Left ventricle myocardium inferior (tissue), 1 donor: ENCODE results near the gene P2RY11. TPM values are rescaled to one million over a fixed set of nuclear protein-coding genes. Genes with fewer than 3 reads are reported as not detected.

Experiments used
- DNase-seq: peaks from one replicate; pipeline ENCODE4 v3.0.0-alpha.2; 2020
- H3K27ac ChIP-seq: fragments of 200-600 bp; replicated peaks from 2 replicates; pipeline ENCODE4 v1.8.0; 2021
- H3K27me3 ChIP-seq: fragments of 200-600 bp; 2 replicates; pipeline ENCODE4 v1.8.0; 2021; ENCODE audit warnings: low read depth
- H3K36me3 ChIP-seq: fragments of 200-600 bp; 2 replicates; pipeline ENCODE4 v1.8.0; 2021
- H3K4me1 ChIP-seq: fragments of 200-600 bp; 2 replicates; pipeline ENCODE4 v1.8.0; 2021
- H3K4me3 ChIP-seq: fragments of 200-600 bp; 2 replicates; pipeline ENCODE4 v1.8.0; 2021; ENCODE audit warnings: mild to moderate bottlenecking, moderate library complexity
- H3K9me3 ChIP-seq: fragments of 200-600 bp; replicated peaks from 2 replicates; pipeline ENCODE4 v1.8.0; 2021
- CTCF ChIP-seq: fragments of 200-600 bp; IDR thresholded peaks from 2 replicates; pipeline ENCODE4 v1.8.0; 2021; ENCODE audit warnings: antibody characterized with exemption, mild to moderate bottlenecking, borderline replicate concordance
- intact Hi-C: fragments of 100-400 bp; cut with micrococcal nuclease; formaldehyde crosslinking; loops from one replicate; pipeline ENCODE4 v1.11.0; 2022
- total RNA-seq: library from RNA; stranded (reverse); fragmentation: NEBNext Ultra II Directional; extraction: Animal tissue kit (Norgen Biotek cat#: 25700); gene quantifications from one replicate; pipeline ENCODE4 v1.2.1, GENCODE V29; 2021
- donor health status: DM: no; HTN: yes; CAD: no; lungs with severe emphysema.

Gene P2RY11
- total RNA-seq, 1 donor from 2014 or later: 4.1 TPM

DNA sequence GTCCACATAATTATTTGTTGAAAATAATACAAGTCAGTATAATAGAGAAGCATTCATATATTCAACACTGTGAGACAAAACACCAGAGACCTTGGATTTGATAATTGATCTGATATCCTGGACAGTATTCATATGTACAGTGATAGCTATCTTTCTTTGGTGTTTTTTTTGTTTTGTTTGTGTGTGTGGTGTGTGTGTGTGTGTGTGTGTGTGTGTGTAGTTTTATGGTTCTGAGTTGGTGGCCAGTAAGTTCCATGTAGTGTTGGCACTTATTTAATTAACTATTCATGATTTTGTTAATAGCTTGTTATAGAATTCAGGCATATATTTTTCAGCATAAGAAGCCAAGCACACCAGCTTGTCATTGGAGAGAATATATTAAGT is 7.4 kb upstream of the P2RY11 start:
- peaks cover 25% of the 10 kb centered on the region for H3K4me1 ChIP-seq
- H3K4me3 ChIP-seq: no peak overlapping the region
- intact Hi-C loops: no loop called here
- TF ChIP-seq CTCF: no peak
- H3K36me3 ChIP-seq: peaks cover 20% of the 10 kb centered on the region
- no peak overlapping the region for H3K27ac ChIP-seq
- no peak for DNase-seq
- H3K27me3 ChIP-seq: no peaks in the 10 kb centered on the region
- no peaks in the 10 kb centered on the region for H3K9me3 ChIP-seq

DNA sequence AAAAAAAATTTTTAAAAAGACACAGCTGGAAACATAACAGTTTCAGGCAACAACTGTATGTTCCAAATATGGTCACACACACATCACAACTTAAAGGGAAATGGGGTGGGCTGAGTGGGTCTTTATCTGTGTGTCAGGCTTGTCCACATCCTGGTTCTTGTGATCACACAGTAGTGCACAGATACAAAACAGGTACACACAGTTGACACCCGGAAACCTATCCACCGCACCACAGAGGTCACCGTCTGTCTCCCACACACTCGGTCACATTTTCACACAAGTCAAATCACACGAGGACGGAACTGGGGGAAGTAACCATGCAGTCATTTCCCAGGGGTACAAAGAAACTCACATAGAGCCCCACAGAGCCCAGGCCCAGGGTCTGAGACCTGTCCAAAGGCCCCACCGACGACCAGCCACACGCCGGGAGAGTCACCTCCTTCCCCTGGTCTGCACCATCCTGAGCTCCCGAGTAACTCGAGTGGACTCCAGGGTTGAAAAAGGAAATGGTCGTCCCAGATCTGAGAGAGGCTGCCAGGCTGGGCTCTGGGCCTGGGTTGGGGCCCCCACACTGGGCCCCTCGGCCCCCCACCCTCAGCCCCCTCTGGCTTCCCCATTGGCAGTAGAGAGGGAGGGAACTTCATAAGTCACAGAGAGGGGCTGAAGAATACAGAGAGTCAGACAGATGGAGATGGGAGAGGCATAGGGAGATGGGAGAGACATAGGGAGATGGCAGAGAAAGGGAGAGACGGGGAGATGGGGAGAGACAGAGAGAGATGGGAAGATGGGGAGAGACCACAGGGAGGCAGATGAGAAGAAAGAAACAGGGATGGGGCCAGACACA is 6.6 kb upstream of the P2RY11 start:
- intact Hi-C loops: no loop called here
- Histone ChIP-seq H3K4me1 (peaks cover 25% of the 10 kb centered on the region), H3K27me3 (no peaks in the 10 kb centered on the region), H3K36me3 (peaks cover 27% of the 10 kb centered on the region), H3K27ac (no peak overlapping the region), H3K4me3 (no peak overlapping the region), H3K9me3 (no peaks in the 10 kb centered on the region)
- no peak for DNase-seq
- no peak for TF ChIP-seq CTCF

GRCh38 chr19:10105509-10106099 is 5.9 kb upstream of the P2RY11 start:
- peak overlapping the region; percentile 89 for H3K27ac ChIP-seq
- peak overlapping the region; percentile 99 for H3K4me3 ChIP-seq
- no peak for DNase-seq
- H3K36me3 ChIP-seq: peaks cover 35% of the 10 kb centered on the region
- TF ChIP-seq CTCF: no peak
- intact Hi-C loops: no loop called here
- no peaks in the 10 kb centered on the region for H3K27me3 ChIP-seq
- peaks cover 25% of the 10 kb centered on the region for H3K4me1 ChIP-seq
- no peaks in the 10 kb centered on the region for H3K9me3 ChIP-seq

DNA sequence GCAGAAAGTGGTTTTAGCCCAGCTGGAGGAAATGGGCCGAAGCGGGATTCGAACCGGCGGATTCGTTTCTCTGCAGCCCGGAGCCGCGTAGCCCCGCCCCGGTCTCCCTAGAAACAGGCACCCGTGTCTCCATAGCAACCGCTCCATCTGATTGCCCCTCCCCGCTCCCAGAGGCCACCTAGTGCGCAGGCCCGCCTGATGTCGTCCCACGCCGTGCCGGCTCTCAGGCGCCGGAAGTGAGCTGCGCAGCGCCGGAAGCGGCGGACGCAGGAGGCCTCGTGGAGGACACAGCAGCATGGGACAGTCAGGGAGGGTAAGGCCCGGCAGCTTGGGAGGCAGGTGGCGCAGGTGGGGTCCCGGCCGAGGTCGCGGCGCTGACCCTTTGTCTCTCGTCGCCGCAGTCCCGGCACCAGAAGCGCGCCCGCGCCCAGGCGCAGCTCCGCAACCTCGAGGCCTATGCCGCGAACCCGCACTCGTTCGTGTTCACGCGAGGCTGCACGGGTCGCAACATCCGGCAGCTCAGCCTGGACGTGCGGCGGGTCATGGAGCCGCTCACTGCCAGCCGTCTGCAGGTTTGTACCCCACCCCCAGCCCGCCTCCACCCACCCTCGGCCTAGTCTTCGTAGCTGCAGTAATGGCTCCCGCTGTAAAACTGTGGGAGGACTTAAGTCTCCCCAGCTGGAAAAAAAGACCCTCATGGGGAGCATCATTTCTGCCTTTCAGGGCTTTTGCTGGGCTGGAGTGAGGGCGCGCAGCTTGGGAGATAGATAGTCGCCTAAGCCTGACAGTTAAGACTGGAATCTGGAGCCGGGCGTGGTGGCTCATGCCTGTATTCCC is 5.2 kb upstream of the P2RY11 start, which contains the start of gene PPAN:
PPAN (plus strand) TSS at position 263 of the 837 bp plus-strand sequence; CDS start at position 296, 33 bp downstream.
- peak; percentile 97 for DNase-seq
- Histone ChIP-seq H3K4me1 (peaks cover 25% of the 10 kb centered on the region), H3K4me3 (peak within 1 kb of the TSS; percentile 99), H3K27me3 (no peaks in the 10 kb centered on the region), H3K27ac (peak within 1 kb of the TSS; percentile 89), H3K9me3 (no peaks in the 10 kb centered on the region), H3K36me3 (peaks cover 42% of the 10 kb centered on the region)
- intact Hi-C loops: no loop called here
- TF ChIP-seq CTCF: no peak

DNA sequence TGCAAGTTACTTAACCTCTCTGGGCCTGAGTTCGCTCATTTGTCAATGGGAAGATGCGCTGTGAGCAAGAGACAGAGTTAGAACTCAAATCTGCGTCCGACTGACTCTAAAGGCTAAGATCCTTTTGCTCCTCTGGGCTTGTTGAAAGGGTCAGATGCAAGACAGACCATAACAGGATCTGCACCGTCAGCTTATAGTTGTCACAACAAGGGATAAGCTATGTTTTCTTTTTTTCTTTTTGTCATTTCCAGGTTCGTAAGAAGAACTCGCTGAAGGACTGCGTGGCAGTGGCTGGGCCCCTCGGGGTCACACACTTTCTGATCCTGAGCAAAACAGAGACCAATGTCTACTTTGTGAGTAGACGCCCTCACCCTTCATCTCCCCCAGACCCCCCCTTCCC is 4.2 kb upstream of the P2RY11 start:
- peak overlapping the region; percentile 99 for H3K4me3 ChIP-seq
- H3K4me1 ChIP-seq: peaks cover 25% of the 10 kb centered on the region

More for the DNA sequence above, 4.2 kb upstream of the P2RY11 start:
- no peak overlapping the region for H3K27ac ChIP-seq
- H3K9me3 ChIP-seq: no peaks in the 10 kb centered on the region
- intact Hi-C loops: no loop called here
- H3K27me3 ChIP-seq: no peaks in the 10 kb centered on the region
- no peak for DNase-seq
- no peak for TF ChIP-seq CTCF
- peaks cover 44% of the 10 kb centered on the region for H3K36me3 ChIP-seq
